ENCODE data around the gene EHBP1. TPM values are rescaled to one million over a fixed set of nuclear protein-coding genes. Genes with fewer than 3 reads are reported as not detected.

EHBP1 gene
- total and polyA plus RNA-seq, 11 donors, result 5.2 to 34.2 (median 18.1) TPM

GRCh38 chr2:62923881-62924280 is 218.4 kb downstream of the EHBP1 start:
- H3K9me3 ChIP-seq, result peaks cover 0 to 36% (median 14%) of the 10 kb centered on the region in 12 donors
- no peak overlapping the region for H3K4me3 ChIP-seq
- ATAC-seq (no peak), DNase-seq (no peak)
- H3K27ac ChIP-seq, result no peak overlapping the region
- no peaks in the 10 kb centered on the region for H3K4me1 ChIP-seq
- 97 to 100% (median 99%) methylated on average over 1 to 2 of the region's 2 CpGs for WGBS, 4 donors
- peaks cover 0 to 20% (median 0%) of the 10 kb centered on the region in 9 donors for H3K36me3 ChIP-seq
- TF ChIP-seq, protein P1, sequence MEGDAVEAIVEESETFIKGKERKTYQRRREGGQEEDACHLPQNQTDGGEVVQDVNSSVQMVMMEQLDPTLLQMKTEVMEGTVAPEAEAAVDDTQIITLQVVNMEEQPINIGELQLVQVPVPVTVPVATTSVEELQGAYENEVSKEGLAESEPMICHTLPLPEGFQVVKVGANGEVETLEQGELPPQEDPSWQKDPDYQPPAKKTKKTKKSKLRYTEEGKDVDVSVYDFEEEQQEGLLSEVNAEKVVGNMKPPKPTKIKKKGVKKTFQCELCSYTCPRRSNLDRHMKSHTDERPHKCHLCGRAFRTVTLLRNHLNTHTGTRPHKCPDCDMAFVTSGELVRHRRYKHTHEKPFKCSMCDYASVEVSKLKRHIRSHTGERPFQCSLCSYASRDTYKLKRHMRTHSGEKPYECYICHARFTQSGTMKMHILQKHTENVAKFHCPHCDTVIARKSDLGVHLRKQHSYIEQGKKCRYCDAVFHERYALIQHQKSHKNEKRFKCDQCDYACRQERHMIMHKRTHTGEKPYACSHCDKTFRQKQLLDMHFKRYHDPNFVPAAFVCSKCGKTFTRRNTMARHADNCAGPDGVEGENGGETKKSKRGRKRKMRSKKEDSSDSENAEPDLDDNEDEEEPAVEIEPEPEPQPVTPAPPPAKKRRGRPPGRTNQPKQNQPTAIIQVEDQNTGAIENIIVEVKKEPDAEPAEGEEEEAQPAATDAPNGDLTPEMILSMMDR (IDR thresholded peaks at IDR 0.05), result no peak
- no peak for TF ChIP-seq POLR2A (IDR thresholded peaks at IDR 0.05)
- intact Hi-C loops (cut with DNase I), result no loop called here
- H3K27me3 ChIP-seq, result no peaks in the 10 kb centered on the region

DNA sequence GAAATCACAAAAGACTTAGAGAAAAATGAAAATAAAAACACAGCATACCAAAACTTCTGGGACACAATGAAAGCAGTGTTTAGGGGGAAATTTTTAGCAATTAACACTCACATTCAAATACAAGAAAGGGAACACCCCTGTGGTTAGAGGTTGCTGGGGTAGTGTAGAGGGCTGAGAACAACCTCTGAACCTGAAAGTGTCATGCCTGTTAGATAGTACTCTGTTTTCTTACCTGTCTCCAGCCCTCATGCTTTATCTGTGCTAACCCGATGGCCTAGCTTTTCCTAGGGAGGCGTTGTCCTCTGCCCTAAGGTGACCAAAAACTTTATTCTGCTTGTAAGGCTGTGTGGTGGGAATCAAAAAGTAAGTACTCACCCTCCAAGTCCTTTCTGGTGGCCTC is 222.5 kb downstream of the EHBP1 start:
- DNase-seq (no peak), ATAC-seq (no peak)
- H3K36me3 ChIP-seq, result peaks cover 0 to 4% (median 0%) of the 10 kb centered on the region in 9 donors
- peaks cover 0 to 22% (median 10%) of the 10 kb centered on the region in 12 donors for H3K9me3 ChIP-seq
- no peaks in the 10 kb centered on the region for H3K27me3 ChIP-seq
- no peak overlapping the region for H3K27ac ChIP-seq
- no peaks in the 10 kb centered on the region for H3K4me1 ChIP-seq
- no peak overlapping the region for H3K4me3 ChIP-seq
- no peak for TF ChIP-seq POLR2A (IDR thresholded peaks at IDR 0.05)
- TF ChIP-seq, protein P1 (IDR thresholded peaks at IDR 0.05), result no peak
- 90 to 98% (median 92%) methylated on average over 2 of the region's 2 CpGs for WGBS, 4 donors
- intact Hi-C loops (cut with DNase I), result no loop called here

DNA sequence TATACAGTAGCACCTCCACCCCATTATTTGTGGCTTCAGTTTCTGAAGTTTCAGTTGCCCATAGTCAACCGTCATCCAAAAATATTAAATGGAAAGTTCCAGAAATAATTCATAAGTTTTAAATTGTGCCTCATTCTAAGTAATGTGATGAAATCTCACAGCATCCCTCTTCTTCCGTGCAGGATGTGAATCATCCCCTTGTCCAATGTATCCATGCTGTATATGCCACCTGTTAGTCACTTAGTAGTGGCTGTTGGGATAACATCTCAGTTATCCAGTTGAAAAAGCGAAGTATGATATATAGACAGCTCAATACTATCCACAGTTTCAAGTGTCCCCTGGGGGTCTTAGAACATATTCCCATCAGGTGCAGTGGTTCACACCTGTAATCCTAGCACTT is 226.0 kb downstream of the EHBP1 start:
- intact Hi-C loops (cut with DNase I), result no loop called here
- Histone ChIP-seq H3K36me3 (no peaks in the 10 kb centered on the region), H3K4me3 (no peak overlapping the region), H3K27me3 (no peaks in the 10 kb centered on the region), H3K4me1 (no peaks in the 10 kb centered on the region), H3K27ac (no peak overlapping the region), H3K9me3 (peaks cover 0 to 4% (median 0%) of the 10 kb centered on the region in 12 donors)
- DNase-seq, result no peak
- no peak for ATAC-seq
- 94 to 98% (median 97%) methylated on average over 3 of the region's 3 CpGs for WGBS, 4 donors
- TF ChIP-seq, protein P1 (IDR thresholded peaks at IDR 0.05), result no peak
- TF ChIP-seq POLR2A (IDR thresholded peaks at IDR 0.05), result no peak

GRCh38 chr2:62933398-62933917 is 227.9 kb downstream of the EHBP1 start:
- no peaks in the 10 kb centered on the region for H3K36me3 ChIP-seq
- 69 to 77% (median 71%) methylated on average over 2 of the region's 2 CpGs for WGBS, 4 donors
- H3K9me3 ChIP-seq, result peaks cover 0 to 4% (median 0%) of the 10 kb centered on the region in 12 donors
- no peak overlapping the region for H3K4me3 ChIP-seq
- no peaks in the 10 kb centered on the region for H3K4me1 ChIP-seq
- TF ChIP-seq, protein P1 (IDR thresholded peaks at IDR 0.05), result no peak
- no peak for TF ChIP-seq POLR2A (IDR thresholded peaks at IDR 0.05)
- intact Hi-C loops (cut with DNase I), result no loop called here
- DNase-seq, result no peak
- no peak for ATAC-seq
- no peak overlapping the region for H3K27ac ChIP-seq
- H3K27me3 ChIP-seq, result no peaks in the 10 kb centered on the region
